GM23338 (cell line): Measurements from ENCODE around the gene SP6.

ENCODE experiments used
- EZH2 ChIP-seq: fragments of 200-600 bp; sonication (generic); IDR thresholded peaks from one replicate; pipeline ENCODE4 v1.8.0; 2017; ENCODE audit warnings: antibody characterized with exemption, mild to moderate bottlenecking, low read depth; ENCODE audit not compliant: unreplicated experiment
- EZH2phosphoT487 ChIP-seq: fragments of 200-600 bp; sonication (generic); IDR thresholded peaks from one replicate; pipeline ENCODE4 v1.8.1; 2018; ENCODE audit warnings: antibody characterized with exemption; ENCODE audit not compliant: unreplicated experiment
- TF ChIP-seq, protein P1 (sequence below), 2 experiments: fragments of 200-600 bp in 1 of 2; sonication (generic) in 1 of 2; conservative IDR thresholded peaks; 2 replicates each; pipeline versions ENCODE4 v1.5.1 to v1.6.1; 2016 to 2017; ENCODE audit warnings: antibody characterized with exemption in 2 of 2, low read depth in 2 of 2, mild to moderate bottlenecking in 2 of 2, moderate library complexity in 1 of 2
- TF ChIP-seq, protein P2 (sequence below): IDR thresholded peaks from one replicate; pipeline ENCODE4 v1.6.1; 2018; ENCODE audit warnings: antibody characterized with exemption; ENCODE audit not compliant: unreplicated experiment

DNA sequence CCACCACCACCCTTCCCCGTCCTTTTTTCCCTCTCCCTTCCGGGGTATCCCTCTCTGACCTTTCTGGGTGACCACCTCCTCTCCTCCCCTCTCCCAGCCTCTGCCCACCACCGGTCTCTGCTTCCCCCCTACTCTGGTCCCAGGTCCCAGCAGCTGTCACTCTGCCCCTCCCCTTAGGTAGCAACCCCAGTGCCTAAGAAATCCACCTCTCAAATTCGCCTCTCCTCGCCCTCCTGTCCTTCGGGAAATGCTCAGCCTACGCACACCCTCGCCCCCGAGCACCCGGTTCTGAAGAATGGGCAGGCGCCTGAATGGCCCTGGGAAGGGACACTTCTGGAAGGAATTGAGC lies 775 bp upstream of the SP6 start:
- peak; percentile 78 for TF ChIP-seq EZH2
- TF ChIP-seq, protein P1, sequence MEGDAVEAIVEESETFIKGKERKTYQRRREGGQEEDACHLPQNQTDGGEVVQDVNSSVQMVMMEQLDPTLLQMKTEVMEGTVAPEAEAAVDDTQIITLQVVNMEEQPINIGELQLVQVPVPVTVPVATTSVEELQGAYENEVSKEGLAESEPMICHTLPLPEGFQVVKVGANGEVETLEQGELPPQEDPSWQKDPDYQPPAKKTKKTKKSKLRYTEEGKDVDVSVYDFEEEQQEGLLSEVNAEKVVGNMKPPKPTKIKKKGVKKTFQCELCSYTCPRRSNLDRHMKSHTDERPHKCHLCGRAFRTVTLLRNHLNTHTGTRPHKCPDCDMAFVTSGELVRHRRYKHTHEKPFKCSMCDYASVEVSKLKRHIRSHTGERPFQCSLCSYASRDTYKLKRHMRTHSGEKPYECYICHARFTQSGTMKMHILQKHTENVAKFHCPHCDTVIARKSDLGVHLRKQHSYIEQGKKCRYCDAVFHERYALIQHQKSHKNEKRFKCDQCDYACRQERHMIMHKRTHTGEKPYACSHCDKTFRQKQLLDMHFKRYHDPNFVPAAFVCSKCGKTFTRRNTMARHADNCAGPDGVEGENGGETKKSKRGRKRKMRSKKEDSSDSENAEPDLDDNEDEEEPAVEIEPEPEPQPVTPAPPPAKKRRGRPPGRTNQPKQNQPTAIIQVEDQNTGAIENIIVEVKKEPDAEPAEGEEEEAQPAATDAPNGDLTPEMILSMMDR (conservative IDR thresholded peaks at IDR 0.05; ENCODE audit: low read depth in 2 of 2): no peak
- TF ChIP-seq, protein P2, sequence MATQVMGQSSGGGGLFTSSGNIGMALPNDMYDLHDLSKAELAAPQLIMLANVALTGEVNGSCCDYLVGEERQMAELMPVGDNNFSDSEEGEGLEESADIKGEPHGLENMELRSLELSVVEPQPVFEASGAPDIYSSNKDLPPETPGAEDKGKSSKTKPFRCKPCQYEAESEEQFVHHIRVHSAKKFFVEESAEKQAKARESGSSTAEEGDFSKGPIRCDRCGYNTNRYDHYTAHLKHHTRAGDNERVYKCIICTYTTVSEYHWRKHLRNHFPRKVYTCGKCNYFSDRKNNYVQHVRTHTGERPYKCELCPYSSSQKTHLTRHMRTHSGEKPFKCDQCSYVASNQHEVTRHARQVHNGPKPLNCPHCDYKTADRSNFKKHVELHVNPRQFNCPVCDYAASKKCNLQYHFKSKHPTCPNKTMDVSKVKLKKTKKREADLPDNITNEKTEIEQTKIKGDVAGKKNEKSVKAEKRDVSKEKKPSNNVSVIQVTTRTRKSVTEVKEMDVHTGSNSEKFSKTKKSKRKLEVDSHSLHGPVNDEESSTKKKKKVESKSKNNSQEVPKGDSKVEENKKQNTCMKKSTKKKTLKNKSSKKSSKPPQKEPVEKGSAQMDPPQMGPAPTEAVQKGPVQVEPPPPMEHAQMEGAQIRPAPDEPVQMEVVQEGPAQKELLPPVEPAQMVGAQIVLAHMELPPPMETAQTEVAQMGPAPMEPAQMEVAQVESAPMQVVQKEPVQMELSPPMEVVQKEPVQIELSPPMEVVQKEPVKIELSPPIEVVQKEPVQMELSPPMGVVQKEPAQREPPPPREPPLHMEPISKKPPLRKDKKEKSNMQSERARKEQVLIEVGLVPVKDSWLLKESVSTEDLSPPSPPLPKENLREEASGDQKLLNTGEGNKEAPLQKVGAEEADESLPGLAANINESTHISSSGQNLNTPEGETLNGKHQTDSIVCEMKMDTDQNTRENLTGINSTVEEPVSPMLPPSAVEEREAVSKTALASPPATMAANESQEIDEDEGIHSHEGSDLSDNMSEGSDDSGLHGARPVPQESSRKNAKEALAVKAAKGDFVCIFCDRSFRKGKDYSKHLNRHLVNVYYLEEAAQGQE: no peak
- TF ChIP-seq EZH2phosphoT487: no peak
